Urinary bladder (tissue), 4 donors: Measurements from ENCODE around the gene ESPN. TPM values are rescaled to one million over a fixed set of nuclear protein-coding genes. Genes with fewer than 3 reads are reported as not detected.

Experiments
- DNase-seq: peaks from one replicate; pipeline ENCODE4 v3.0.0-alpha.2; 2015; ENCODE audit errors: extremely low spot score
- H3K27ac ChIP-seq: one replicate; pipeline ENCODE4 v1.5.1; 2013; ENCODE audit warnings: low read depth, mild to moderate bottlenecking, moderate library complexity
- H3K36me3 ChIP-seq: one replicate; pipeline ENCODE4 v1.6.1; 2013; ENCODE audit warnings: mild to moderate bottlenecking, moderate library complexity; ENCODE audit not compliant: insufficient read depth
- H3K4me1 ChIP-seq: one replicate; pipeline ENCODE4 v1.6.1; 2013; ENCODE audit warnings: mild to moderate bottlenecking, moderate library complexity; ENCODE audit not compliant: insufficient read depth
- H3K4me3 ChIP-seq: one replicate; pipeline ENCODE4 v1.5.1; 2013; ENCODE audit warnings: low read depth, low read length
- WGBS: extraction: QIAGEN DNeasy Blood & Tissue Kit; methylation state at CpG from one replicate; pipeline ENCODE4 v1.1.7; 2013; 5-methylcytosine and 5-hydroxymethylcytosine counted together
- polyA plus RNA-seq: library from polyadenylated mRNA; stranded (reverse); fragments of 200-250 nt; gene quantifications from one replicate; pipeline ENCODE4 v1.2.3, GENCODE V29; 2013
- total RNA-seq: library from RNA; depleted of rRNA; stranded (reverse); fragments of >200 nt; gene quantifications from one replicate; pipeline ENCODE4 v1.2.3, GENCODE V29; 2014
- donor health status: healthy with polysubstance abuse.
- donor health status: healthy.

Gene ESPN
- total and polyA plus RNA-seq, 2 donors = 0.53 to 0.58 TPM

DNA sequence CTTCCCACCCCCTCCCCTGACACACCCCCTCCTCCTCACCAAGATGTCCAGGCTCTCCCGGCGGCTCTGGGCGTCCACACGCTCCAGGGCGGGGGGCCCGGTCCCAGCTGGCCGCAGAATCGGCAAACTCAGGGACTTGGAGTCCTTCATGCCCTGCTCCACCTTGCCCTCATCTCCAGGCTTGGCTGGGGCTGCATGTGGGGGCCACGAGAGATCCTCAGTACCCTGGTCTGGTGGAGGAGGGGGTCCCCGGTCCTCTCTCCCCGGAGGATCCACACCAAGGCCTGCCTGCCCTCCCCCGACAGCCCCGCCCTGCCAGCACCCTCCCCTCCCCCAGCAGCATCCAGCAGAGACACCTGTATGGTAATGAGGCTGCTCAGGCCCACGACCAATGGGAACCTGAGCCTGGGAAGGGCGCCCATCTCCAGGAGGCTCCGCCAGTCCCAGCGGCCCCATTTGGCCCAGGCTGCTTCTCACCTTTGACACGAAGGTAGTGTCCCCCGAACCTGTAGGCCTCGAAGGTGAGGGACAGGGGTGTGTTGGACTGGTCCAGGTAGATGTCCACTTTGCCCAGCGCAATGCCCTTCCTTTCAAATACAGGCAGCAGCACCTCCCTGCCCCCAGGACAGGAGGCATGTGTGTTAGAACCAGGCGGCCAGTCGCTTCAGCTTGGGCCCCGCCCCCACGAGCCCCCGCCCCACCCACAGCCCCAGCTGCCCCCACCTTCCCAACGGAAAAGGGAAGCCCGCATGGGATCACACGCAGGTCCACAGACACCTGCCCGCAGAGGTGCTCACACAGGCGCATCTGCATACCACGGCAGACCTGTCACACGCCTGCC lies 49.6 kb downstream of the ESPN start:
- no peak for DNase-seq
- Histone ChIP-seq H3K27ac (no peak overlapping the region), H3K4me1 (no peaks in the 10 kb centered on the region), H3K36me3 (no peaks in the 10 kb centered on the region), H3K4me3 (no peak overlapping the region)
- WGBS = 81% methylated on average over 33 of the region's 33 CpGs

DNA sequence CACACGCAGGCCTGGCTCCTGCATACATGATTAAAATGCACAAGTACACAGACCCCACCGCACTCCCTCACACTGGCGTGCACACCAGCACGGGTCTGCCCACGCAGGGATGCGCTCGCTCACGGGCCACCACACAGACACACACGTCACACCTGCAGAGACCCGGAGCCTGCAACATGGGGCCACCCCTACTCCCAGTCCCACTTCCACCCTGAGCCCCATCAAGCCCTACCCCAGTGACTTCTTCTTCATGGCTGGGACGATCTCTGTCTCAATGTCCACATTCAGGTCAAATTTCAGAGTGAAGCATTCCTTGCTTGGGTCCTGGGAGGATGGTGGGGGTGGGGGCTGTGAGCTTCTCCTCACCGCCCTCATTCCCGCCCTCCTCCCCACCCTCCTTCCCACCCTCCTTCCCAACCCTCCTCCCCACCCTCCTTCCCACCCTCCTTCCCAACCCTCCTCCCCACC lies 50.3 kb downstream of the ESPN start:
- no peaks in the 10 kb centered on the region for H3K36me3 ChIP-seq
- DNase-seq = no peak
- H3K4me3 ChIP-seq = no peak overlapping the region
- 81% methylated on average over 13 of the region's 13 CpGs for WGBS
- no peak overlapping the region for H3K27ac ChIP-seq
- no peaks in the 10 kb centered on the region for H3K4me1 ChIP-seq

DNA sequence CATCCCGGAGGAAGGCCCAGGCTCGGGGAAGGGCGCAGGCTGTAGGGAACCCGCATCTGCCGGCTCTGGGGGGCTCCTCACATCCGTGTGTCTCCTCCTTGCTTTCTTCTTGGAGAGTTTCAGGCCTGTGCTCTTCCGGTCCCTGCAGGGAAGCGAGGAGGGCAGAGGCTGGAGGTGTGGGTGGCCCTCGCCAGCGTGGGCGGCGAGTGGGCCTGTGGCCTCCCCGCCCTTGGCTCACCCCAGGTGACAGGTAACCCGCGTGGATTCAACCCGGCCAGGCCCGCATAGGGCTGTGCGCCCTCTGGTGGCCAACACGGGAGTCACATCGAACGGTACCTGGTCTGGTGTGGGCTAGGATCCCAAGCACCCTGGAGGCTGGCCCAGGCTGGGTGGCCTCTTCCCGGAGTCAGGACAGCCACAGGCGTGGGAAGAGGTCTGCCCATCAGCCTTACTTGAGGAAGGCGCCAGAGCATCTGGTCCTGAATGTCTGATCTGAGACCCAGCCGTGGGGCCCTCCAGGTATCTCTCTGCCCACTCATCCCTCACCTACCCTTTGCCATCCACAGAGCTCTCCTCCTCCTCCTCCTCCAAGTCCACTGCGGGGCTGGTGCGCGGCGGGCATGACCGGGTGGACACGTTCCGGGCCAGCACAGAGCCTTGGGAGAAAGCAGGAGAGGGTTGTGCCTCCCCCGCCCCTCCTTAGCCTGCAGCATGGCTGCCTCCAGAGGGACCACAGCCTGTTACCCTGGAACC lies 51.0 kb downstream of the ESPN start:
- no peaks in the 10 kb centered on the region for H3K36me3 ChIP-seq
- no peak overlapping the region for H3K4me3 ChIP-seq
- H3K4me1 ChIP-seq = no peaks in the 10 kb centered on the region
- no peak overlapping the region for H3K27ac ChIP-seq
- WGBS = 31% methylated on average over 33 of the region's 33 CpGs
- DNase-seq = no peak

DNA sequence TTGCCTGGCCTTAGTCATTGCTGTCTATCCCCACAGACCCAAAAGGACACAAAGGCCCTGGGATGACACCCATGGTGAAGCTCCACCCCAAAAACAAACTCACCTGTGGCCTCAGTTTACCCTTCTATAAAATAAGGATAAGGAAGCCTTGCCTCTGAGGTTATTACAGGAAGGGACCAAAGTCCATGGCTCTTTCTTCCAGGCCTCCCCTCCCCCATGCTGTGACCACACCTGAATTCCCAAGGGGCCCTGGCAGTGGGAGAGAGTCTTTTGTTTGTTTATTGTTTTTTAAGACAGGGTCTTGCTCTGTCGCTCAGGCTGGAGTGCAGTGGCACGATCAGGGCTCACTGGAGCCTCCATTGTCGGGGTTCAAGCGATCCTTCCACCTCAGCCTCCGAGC lies 51.9 kb downstream of the ESPN start:
- H3K27ac ChIP-seq = no peak overlapping the region
- no peaks in the 10 kb centered on the region for H3K36me3 ChIP-seq
- no peak for DNase-seq
- WGBS = 92% methylated on average over 5 of the region's 5 CpGs
- H3K4me1 ChIP-seq = no peaks in the 10 kb centered on the region
- H3K4me3 ChIP-seq = no peak overlapping the region

DNA sequence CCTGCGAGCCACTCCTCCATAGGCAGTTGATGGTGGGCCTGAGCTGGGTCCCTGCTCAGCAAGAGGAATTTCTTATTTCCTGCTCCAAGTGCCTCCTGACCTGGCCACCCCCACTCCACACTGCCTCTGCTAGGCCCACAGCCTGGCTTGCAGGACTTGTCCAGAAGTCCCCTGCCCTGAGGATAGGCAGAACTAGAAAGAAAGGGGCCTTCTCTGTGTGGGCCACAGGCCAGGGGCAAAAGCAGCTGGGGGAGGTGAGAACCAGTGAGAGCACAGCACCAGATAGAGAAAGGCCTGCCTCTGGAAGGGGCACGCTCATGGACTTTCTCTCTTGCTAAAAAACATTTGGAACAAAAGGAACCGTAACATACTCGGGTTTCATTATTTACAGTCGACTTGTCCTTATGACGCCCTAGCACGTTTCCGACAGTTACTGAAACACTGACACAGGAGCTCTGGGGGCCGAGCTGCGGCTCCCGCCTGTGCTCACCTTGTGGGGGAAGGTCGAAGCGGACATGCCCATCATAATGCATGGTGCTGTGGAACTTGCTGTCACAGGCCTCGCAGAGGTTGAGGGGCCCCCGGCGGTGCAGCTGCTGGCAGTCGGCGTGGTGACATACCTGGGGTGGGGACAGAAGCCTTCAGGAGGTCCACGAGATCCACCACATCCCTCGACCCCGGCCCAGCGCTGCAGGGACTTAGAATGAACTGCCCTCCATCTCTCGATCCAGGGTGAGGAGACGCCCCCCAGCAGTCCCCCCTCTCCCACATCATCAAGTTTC lies 52.7 kb downstream of the ESPN start:
- no peak overlapping the region for H3K4me3 ChIP-seq
- WGBS = 82% methylated on average over 24 of the region's 24 CpGs
- no peak for DNase-seq
- no peaks in the 10 kb centered on the region for H3K36me3 ChIP-seq
- no peak overlapping the region for H3K27ac ChIP-seq
- H3K4me1 ChIP-seq = no peaks in the 10 kb centered on the region

DNA sequence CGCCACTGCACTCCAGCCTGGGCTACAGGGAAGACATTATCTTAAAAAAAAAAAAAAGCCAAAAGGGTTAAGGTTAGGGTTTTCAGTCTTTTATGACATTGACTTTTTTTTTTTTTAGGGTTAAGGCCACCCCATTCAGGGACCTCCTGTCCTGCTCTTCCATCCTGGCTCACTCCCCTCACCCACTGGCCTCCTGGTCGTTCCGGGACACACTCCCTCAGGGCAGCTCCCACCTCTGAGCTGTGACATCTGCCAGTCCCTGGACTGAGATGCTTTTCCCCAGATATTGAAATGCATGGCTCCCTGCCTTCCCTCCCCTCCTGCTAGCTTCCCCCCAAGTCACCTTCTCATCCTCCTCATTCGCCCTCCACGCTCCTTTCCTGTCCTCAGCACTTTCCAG lies 57.2 kb downstream of the ESPN start:
- Histone ChIP-seq H3K36me3 (no peaks in the 10 kb centered on the region), H3K4me3 (no peak overlapping the region), H3K4me1 (no peaks in the 10 kb centered on the region), H3K27ac (no peak overlapping the region)
- WGBS = 84% methylated on average over 5 of the region's 5 CpGs
- DNase-seq = no peak

DNA sequence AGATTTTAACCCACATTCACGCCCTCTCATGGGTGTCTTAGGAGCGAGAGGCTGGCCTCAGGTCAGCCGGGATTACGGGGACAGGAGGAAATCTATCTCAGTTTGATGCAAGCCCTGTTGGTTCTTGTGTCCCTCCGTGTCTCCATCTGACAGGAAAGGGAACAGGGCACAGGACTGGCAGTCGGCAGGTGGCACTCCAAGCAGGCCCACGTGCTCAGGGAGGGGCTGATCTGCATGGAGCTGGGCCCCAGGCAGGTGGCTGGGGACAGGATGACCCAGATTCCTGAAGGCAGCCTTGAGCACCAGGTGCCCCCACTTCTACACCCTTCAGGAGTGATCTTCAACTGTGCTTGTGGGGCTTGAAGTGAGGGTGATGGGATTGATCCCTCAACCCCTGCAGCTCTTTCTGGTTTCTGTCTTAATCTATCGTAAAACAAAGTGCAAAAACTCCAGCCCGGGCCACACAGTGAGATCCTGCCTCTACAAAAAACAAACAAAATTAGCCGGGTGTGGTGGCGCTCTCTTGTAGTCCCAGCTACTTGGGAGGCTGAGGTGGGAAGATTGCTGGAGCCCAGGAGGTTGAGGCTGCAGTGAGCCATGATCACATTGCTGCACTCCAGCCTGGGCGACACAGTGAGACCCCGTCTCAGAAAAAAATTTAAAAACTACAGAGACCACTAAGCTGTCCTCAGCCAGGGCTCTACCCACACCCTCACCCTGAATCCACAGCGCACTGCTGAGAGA lies 58.6 kb downstream of the ESPN start:
- WGBS = 79% methylated on average over 14 of the region's 14 CpGs
- Histone ChIP-seq H3K4me1 (no peaks in the 10 kb centered on the region), H3K36me3 (no peaks in the 10 kb centered on the region)

DNA sequence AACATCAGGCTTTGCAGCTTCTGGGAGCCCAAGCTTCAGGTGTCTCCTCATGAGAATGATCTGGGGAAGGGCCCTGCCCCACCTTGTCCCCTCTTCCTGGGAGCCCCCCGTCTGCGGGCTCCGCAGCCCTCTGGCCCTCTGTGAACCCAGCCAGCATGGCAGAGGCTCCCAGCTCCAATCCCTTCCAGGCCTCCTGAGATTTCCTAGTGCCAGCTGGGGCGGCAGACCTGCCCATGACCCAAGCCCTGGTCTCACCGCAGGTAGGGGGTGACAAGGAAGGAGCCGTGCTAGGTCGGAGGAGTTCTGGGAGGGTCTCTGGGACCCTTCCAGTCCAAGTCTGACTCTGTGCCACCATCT lies 59.2 kb downstream of the ESPN start:
- H3K4me1 ChIP-seq = no peaks in the 10 kb centered on the region
- DNase-seq = no peak
- no peaks in the 10 kb centered on the region for H3K36me3 ChIP-seq
- no peak overlapping the region for H3K4me3 ChIP-seq
- H3K27ac ChIP-seq = no peak overlapping the region
- 95% methylated on average over 7 of the region's 7 CpGs for WGBS

More for the DNA sequence above, 58.6 kb downstream of the ESPN start:
- H3K4me3 ChIP-seq = no peak overlapping the region
- no peak overlapping the region for H3K27ac ChIP-seq
- no peak for DNase-seq

DNA sequence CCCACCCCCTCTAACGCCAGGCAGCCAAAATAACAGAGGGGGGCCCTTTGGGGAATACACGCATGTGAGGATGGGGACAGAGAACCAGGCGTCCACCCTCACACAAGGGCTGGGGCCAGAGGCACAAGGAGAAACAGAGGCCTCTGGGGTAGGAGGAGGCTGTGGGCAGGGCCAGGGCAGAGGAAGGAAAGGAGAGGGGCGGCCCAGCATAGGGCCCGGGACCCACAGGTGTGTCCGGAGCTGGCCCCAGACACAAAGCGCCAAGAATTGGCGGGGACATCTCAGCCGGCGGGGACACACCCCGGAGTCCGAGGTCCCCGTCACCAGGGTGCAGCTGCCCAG lies 60.2 kb downstream of the ESPN start:
- Histone ChIP-seq H3K4me1 (no peaks in the 10 kb centered on the region), H3K27ac (no peak overlapping the region), H3K36me3 (no peaks in the 10 kb centered on the region), H3K4me3 (peak overlapping the region; percentile 41)
- WGBS = 21% methylated on average over 13 of the region's 13 CpGs
- no peak for DNase-seq

DNA sequence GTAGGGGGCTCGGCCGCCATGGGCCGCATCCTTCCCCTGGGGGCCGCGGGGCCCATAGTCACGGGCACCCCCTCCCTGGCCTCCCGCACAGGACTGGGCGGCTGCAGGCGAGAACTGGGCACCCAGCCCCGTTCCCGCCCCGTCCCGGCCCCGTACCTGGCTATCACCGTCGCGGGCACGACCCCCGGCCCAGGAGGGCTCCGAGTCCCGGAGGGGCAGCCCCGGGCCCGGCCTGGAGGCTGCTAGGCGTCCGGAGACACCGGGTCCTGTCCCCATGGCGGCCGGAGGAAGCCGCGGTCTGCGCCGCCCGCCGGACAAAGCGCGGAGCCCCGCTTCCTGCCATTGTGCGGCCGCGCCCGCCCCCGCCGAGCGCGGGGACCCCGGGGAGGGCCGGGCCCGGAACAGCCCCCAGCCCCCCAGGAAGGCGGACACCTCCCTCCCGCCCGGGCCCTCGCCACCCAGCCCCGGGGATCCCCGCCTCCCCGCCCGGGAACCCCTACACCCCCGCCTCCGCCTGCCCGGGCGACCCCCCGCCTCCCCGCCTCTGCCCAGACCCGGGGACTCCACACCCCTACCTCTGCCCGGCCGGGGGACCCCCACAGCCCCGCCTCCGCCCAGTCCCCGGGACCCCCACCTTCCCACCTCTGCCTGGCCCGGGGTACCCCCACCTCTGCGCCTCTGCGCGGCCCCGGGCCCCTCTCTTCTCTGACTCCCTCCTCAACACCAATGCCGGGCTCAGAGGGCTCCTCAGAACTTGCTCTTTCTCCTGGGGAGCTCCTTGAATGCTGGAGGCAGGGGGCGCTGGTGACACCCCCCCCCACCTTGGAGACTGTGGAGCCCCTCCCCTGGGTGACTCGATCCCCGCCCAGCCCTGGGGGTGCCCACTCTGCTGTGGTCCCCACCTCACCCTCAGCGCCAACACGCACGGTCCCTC lies 60.9 kb downstream of the ESPN start:
- no peak for DNase-seq
- Histone ChIP-seq H3K27ac (no peak overlapping the region), H3K4me3 (peak overlapping the region; percentile 41), H3K4me1 (no peaks in the 10 kb centered on the region), H3K36me3 (no peaks in the 10 kb centered on the region)
- WGBS = 1% methylated on average over 80 of the region's 80 CpGs

DNA sequence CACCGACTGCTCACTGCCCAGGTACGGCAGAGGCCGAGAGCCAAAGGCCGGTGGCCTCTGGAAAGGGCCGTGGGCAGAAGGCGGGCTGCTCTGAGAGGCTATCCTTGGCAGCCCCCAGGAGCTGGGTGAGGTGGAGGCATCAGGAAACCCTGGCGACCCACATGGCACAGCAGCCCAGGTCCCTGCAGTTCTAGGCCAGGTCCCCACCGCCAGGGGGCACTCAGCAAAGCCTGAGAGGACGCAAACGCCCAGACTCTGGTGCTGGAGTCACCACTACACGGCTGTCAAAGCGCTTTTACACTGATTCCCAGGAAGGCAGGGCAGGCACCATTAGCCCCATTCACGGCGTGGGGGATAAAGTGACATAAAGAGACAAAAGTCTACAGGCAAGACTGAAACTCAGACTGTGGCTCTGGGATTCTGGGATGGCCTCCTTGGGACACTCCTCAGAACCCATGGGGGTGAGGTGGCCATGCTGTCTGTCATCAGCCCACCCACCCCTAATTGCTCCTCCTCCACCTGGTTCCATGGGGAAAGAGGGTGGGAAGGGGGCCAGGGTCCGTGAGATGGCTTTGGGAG lies 61.9 kb downstream of the ESPN start:
- no peaks in the 10 kb centered on the region for H3K4me1 ChIP-seq
- no peak overlapping the region for H3K4me3 ChIP-seq
- WGBS = 6% methylated on average over 15 of the region's 15 CpGs
- no peaks in the 10 kb centered on the region for H3K36me3 ChIP-seq
- H3K27ac ChIP-seq = no peak overlapping the region
- peak; percentile 53 for DNase-seq

DNA sequence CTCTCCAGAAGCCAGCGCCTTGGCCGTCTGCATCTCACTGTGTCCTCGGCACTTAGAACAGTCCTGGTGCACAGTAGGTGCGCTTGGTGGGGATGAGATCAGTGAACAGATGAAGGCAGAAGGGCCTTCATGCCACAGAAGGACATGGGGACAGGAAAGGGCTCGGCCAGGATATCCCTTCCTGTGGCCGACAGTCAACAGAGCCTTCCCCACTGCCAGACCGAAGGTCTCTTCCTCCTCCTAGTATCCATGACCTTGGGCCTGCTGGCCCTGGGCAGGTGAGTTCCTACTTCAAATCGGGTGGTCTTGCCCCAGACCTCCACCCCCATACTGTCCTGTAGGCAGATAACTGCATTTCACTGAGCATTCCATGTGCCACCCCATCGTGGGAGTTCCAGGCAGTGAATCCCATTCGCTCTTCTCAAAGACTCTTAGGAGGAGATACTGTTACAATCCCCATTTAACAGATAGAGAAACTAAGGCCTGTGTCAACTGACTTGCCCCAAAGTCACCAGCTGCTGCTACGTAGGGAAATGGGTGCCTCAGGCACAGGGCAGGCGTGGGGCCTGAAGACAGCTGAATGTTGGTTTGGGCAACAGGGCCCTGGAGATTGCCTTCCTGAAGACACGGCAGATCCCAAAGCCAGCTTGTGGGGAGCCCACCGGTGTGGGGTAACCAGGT lies 63.4 kb downstream of the ESPN start:
- WGBS = 86% methylated on average over 14 of the region's 14 CpGs

More for the DNA sequence above, 63.4 kb downstream of the ESPN start:
- H3K4me1 ChIP-seq = no peaks in the 10 kb centered on the region
- no peak overlapping the region for H3K4me3 ChIP-seq
- H3K27ac ChIP-seq = no peak overlapping the region
- no peak for DNase-seq
- H3K36me3 ChIP-seq = no peaks in the 10 kb centered on the region
